ENCODE data around the gene MRPL58. TPM values are rescaled to one million over a fixed set of nuclear protein-coding genes. Genes with fewer than 3 reads are reported as not detected.
"Not testable (repeated sequence)": the region's sequence is repeated elsewhere in the genome, so short reads cannot be mapped to it uniquely, and the experiment has no call there.

The MRPL58 gene
- total RNA-seq, 1 donor from 2014 or later, result 22.6 TPM

GRCh38 chr17:75024686-75025397 is 12.4 kb downstream of the MRPL58 start:
- TF ChIP-seq, protein P1, sequence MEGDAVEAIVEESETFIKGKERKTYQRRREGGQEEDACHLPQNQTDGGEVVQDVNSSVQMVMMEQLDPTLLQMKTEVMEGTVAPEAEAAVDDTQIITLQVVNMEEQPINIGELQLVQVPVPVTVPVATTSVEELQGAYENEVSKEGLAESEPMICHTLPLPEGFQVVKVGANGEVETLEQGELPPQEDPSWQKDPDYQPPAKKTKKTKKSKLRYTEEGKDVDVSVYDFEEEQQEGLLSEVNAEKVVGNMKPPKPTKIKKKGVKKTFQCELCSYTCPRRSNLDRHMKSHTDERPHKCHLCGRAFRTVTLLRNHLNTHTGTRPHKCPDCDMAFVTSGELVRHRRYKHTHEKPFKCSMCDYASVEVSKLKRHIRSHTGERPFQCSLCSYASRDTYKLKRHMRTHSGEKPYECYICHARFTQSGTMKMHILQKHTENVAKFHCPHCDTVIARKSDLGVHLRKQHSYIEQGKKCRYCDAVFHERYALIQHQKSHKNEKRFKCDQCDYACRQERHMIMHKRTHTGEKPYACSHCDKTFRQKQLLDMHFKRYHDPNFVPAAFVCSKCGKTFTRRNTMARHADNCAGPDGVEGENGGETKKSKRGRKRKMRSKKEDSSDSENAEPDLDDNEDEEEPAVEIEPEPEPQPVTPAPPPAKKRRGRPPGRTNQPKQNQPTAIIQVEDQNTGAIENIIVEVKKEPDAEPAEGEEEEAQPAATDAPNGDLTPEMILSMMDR (IDR thresholded peaks at IDR 0.05; ENCODE audit: unreplicated experiment), result no peak
- H3K4me3 Mint-ChIP-seq, result no peak overlapping the region
- peaks cover 18% of the 10 kb centered on the region for H3K9me3 Mint-ChIP-seq
- no peaks in the 10 kb centered on the region for H3K27me3 Mint-ChIP-seq (ENCODE audit: low read depth)
- DNase-seq (ENCODE audit: low spot score in 2 of 2, unreplicated experiment in 2 of 2), result no peak
- peaks cover 30% of the 10 kb centered on the region for H3K36me3 Mint-ChIP-seq
- H3K4me1 Mint-ChIP-seq, result peaks cover 11% of the 10 kb centered on the region
- no peak overlapping the region for H3K27ac Mint-ChIP-seq

- not testable (repeated sequence) for H3K4me3 Mint-ChIP-seq; H3K27me3 Mint-ChIP-seq (ENCODE audit: low read depth); H3K4me1 Mint-ChIP-seq; H3K27ac Mint-ChIP-seq; DNase-seq (ENCODE audit: low spot score in 2 of 2, unreplicated experiment in 2 of 2)
- peaks cover 23% of the 10 kb centered on the region for H3K9me3 Mint-ChIP-seq
- H3K36me3 Mint-ChIP-seq, result peaks cover 31% of the 10 kb centered on the region
These were observed 12.9 kb downstream of the MRPL58 start for GRCh38 chr17:75025398-75025734.

DNA sequence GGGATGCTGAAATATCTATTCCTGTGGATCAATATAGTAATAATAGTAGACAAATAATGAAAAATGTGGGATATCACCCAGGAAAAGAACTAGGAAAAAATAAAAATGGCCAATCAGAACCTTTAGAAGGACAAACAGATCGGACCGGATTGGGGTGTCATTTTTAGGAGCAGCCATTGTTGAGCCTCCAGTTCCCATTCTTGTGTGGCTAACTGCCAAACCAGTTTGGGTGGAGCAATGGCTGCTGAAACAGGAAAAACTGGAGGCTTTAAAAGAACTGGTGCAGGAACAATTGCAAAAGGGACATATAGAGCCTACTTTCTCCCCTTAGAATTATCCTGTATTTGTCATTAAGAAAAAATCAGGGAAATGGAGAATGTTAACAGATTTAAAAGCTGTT is 14.2 kb downstream of the MRPL58 start:
- H3K27me3 Mint-ChIP-seq (ENCODE audit: low read depth); H3K4me1 Mint-ChIP-seq; DNase-seq (ENCODE audit: low spot score in 2 of 2, unreplicated experiment in 2 of 2); H3K4me3 Mint-ChIP-seq; H3K27ac Mint-ChIP-seq: not testable (repeated sequence)
- Mint-ChIP-seq H3K9me3 (peaks cover 26% of the 10 kb centered on the region), H3K36me3 (peaks cover 23% of the 10 kb centered on the region)

DNA sequence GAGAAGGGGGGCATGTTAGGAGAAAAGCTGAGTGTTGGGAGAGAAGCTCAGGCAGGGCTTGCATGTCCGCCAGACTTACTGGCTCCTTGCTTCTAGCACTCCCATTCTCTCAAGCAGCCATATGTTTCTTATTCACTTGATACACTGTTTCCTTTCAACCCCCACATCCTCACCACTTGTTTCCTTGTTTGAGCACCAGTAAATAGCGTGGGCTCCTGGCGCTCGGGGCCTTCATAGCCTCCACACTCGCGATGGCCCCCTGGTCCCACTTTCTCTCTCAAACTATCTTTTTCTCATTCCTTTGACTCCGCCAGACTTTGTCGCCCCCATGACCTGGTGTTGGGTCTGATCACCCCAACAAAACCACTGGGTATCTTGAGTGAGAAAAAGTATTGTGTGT is 17.7 kb downstream of the MRPL58 start:
- TF ChIP-seq, protein P1 (IDR thresholded peaks at IDR 0.05; ENCODE audit: unreplicated experiment), result no peak
- Mint-ChIP-seq H3K27me3 (ENCODE audit: low read depth) (no peaks in the 10 kb centered on the region), H3K9me3 (peaks cover 26% of the 10 kb centered on the region), H3K4me3 (no peak overlapping the region), H3K4me1 (peaks cover 9% of the 10 kb centered on the region), H3K27ac (no peak overlapping the region), H3K36me3 (peaks cover 12% of the 10 kb centered on the region)
- DNase-seq (ENCODE audit: low spot score in 2 of 2, unreplicated experiment in 2 of 2), result no peak

- Mint-ChIP-seq H3K4me3 (peak overlapping the region; percentile 98), H3K9me3 (peaks cover 18% of the 10 kb centered on the region), H3K27ac (peak overlapping the region; percentile 9), H3K4me1 (peaks cover 16% of the 10 kb centered on the region), H3K36me3 (peaks cover 7% of the 10 kb centered on the region), H3K27me3 (ENCODE audit: low read depth) (no peaks in the 10 kb centered on the region)
- DNase-seq (ENCODE audit: low spot score in 2 of 2, unreplicated experiment in 2 of 2), result no peak
- TF ChIP-seq, protein P1 (IDR thresholded peaks at IDR 0.05; ENCODE audit: unreplicated experiment), result no peak
These were observed 19.7 kb downstream of the MRPL58 start for GRCh38 chr17:75031972-75032719.

- H3K36me3 Mint-ChIP-seq, result peaks cover 7% of the 10 kb centered on the region
- H3K27ac Mint-ChIP-seq, result peak overlapping the region; percentile 99
- no peak for DNase-seq (ENCODE audit: low spot score in 2 of 2, unreplicated experiment in 2 of 2)
- H3K4me1 Mint-ChIP-seq, result peaks cover 16% of the 10 kb centered on the region
- no peaks in the 10 kb centered on the region for H3K27me3 Mint-ChIP-seq (ENCODE audit: low read depth)
- TF ChIP-seq, protein P1 (IDR thresholded peaks at IDR 0.05; ENCODE audit: unreplicated experiment), result no peak
- H3K4me3 Mint-ChIP-seq, result peak overlapping the region; percentile 98
- peaks cover 17% of the 10 kb centered on the region for H3K9me3 Mint-ChIP-seq
These were observed 20.3 kb downstream of the MRPL58 start for GRCh38 chr17:75032720-75033280.
